IMR-90 (cell line): Measurements from ENCODE around the gene SMCP. TPM values are rescaled to one million over a fixed set of nuclear protein-coding genes. Genes with fewer than 3 reads are reported as not detected.

ENCODE experiments used
- ATAC-seq: fragments of 200-7000 bp; cut with Tn5 transposase; 2 replicates; pipeline ENCODE4 v1.9.1; 2020; ENCODE audit warnings: low read depth, mild to moderate bottlenecking, moderate library complexity
- BruUV-seq: library from RNA; stranded (reverse); fragments of 400-500 nt; replicated peaks from 2 replicates; lab custom pipeline; 2021; lab: Mats Ljungman, UMichigan
- CTCF ChIA-PET: fragments of 300-600 bp; formaldehyde crosslinking; extraction: SDS; loops from one replicate; lab custom pipeline; 2021; ENCODE audit warnings: antibody characterized with exemption; lab: Yijun Ruan, JAX
- POLR2A ChIA-PET: fragments of 300-600 bp; sonication (Branson Sonifier 250); formaldehyde crosslinking; loops from one replicate; lab custom pipeline; 2022; ENCODE audit warnings: antibody characterized with exemption; ENCODE audit not compliant: unreplicated experiment; lab: Charles Lee
- DNase-seq: peaks from one replicate; pipeline ENCODE4 v3.0.0; 2013
- H2AFZ ChIP-seq: replicated peaks from 2 replicates; pipeline ENCODE3; 2013; ENCODE audit warnings: low read length, mild to moderate bottlenecking; ENCODE audit not compliant: poor library complexity
- H2AK5ac ChIP-seq: 2 replicates; pipeline ENCODE4 v1.6.1; 2013; ENCODE audit warnings: low read depth, low read length, inconsistent platforms
- H2AK9ac ChIP-seq: replicated peaks from 2 replicates; pipeline ENCODE3; 2013; ENCODE audit warnings: mild to moderate bottlenecking, low read depth, low read length, moderate library complexity; ENCODE audit not compliant: poor library complexity
- H2BK120ac ChIP-seq: 2 replicates; pipeline ENCODE4 v1.6.1; 2013; ENCODE audit warnings: low read depth, low read length, inconsistent platforms
- H2BK15ac ChIP-seq: 3 replicates; pipeline ENCODE4 v1.6.1; 2013; ENCODE audit warnings: low read depth, low read length, inconsistent platforms
- H2BK20ac ChIP-seq: 2 replicates; pipeline ENCODE4 v1.6.1; 2013; ENCODE audit warnings: low read depth, mild to moderate bottlenecking, inconsistent platforms, low read length, moderate library complexity
- H2BK5ac ChIP-seq: 2 replicates; pipeline ENCODE4 v1.6.1; 2013; ENCODE audit warnings: mild to moderate bottlenecking, low read depth, low read length, inconsistent platforms; ENCODE audit not compliant: poor library complexity, severe bottlenecking
- H3K14ac ChIP-seq: replicated peaks from 2 replicates; pipeline ENCODE4 v1.6.1; 2013; ENCODE audit warnings: low read depth, low read length, inconsistent platforms
- H3K18ac ChIP-seq: 2 replicates; pipeline ENCODE4 v1.6.1; 2013; ENCODE audit warnings: low read depth, low read length, control low read depth
- H3K23ac ChIP-seq: 2 replicates; pipeline ENCODE4 v1.6.1; 2013; ENCODE audit warnings: low read depth, low read length, inconsistent platforms
- H3K27ac ChIP-seq: 2 replicates; pipeline ENCODE4 v1.5.1; 2013; ENCODE audit warnings: mild to moderate bottlenecking, control low read depth, low read length; ENCODE audit not compliant: insufficient read depth
- H3K27me3 ChIP-seq: 2 replicates; pipeline ENCODE4 v1.6.1; 2013; ENCODE audit warnings: low read length; ENCODE audit not compliant: control insufficient read depth, insufficient read depth
- H3K36me3 ChIP-seq: 2 replicates; pipeline ENCODE4 v1.6.1; 2013; ENCODE audit warnings: low read length, mixed read lengths; ENCODE audit not compliant: control insufficient read depth, insufficient read depth
- H3K4ac ChIP-seq: 2 replicates; pipeline ENCODE4 v1.6.1; 2013; ENCODE audit warnings: low read depth, low read length, inconsistent platforms
- H3K4me1 ChIP-seq: 2 replicates; pipeline ENCODE4 v1.6.1; 2013; ENCODE audit warnings: low read length, mixed read lengths; ENCODE audit not compliant: control insufficient read depth, insufficient read depth
- H3K4me2 ChIP-seq: 2 replicates; pipeline ENCODE4 v1.6.1; 2013; ENCODE audit warnings: low read depth, mild to moderate bottlenecking, control low read depth, low read length, moderate library complexity
- H3K4me3 ChIP-seq: 2 replicates; pipeline ENCODE4 v1.5.1; 2013; ENCODE audit warnings: low read depth, mild to moderate bottlenecking, control low read depth, low read length, moderate library complexity; ENCODE audit not compliant: insufficient read depth
- H3K56ac ChIP-seq: 2 replicates; pipeline ENCODE4 v1.6.1; 2013; ENCODE audit warnings: low read length, inconsistent platforms; ENCODE audit not compliant: insufficient read depth; ENCODE audit errors: extremely low read depth
- H3K79me1 ChIP-seq, 2 experiments: 2 replicates each; pipeline ENCODE4 v1.6.1; 2013; ENCODE audit warnings: low read length in 2 of 2, inconsistent platforms in 1 of 2, low read depth in 1 of 2
- H3K9ac ChIP-seq: 2 replicates; pipeline ENCODE4 v1.6.1; 2013; ENCODE audit warnings: low read depth, low read length, control low read depth
- H3K9me1 ChIP-seq: 2 replicates; pipeline ENCODE4 v1.6.1; 2013; ENCODE audit warnings: low read length, inconsistent platforms; ENCODE audit not compliant: insufficient read depth
- H3K9me3 ChIP-seq: 2 replicates; pipeline ENCODE4 v1.6.1; 2013; ENCODE audit warnings: low read length; ENCODE audit not compliant: control insufficient read depth, insufficient read depth
- H4K20me1 ChIP-seq: 2 replicates; pipeline ENCODE4 v1.6.1; 2013; ENCODE audit warnings: low read length, inconsistent platforms; ENCODE audit not compliant: insufficient read depth
- H4K5ac ChIP-seq: 2 replicates; pipeline ENCODE4 v1.6.1; 2013; ENCODE audit warnings: mild to moderate bottlenecking, low read depth, low read length, control low read depth
- H4K8ac ChIP-seq, 2 experiments: 2 replicates each; pipeline ENCODE4 v1.6.1; 2013; ENCODE audit warnings: low read depth in 2 of 2, low read length in 2 of 2, control low read depth in 1 of 2, inconsistent platforms in 1 of 2
- H4K91ac ChIP-seq: 2 replicates; pipeline ENCODE4 v1.6.1; 2013; ENCODE audit warnings: low read depth, low read length, inconsistent platforms; ENCODE audit not compliant: insufficient read depth
- CEBPB ChIP-seq: IDR thresholded peaks from 2 replicates; pipeline ENCODE4 v1.6.1; 2012; ENCODE audit warnings: low read depth, low read length, improper control_type of control experiment
- CHD1 ChIP-seq: IDR thresholded peaks from 2 replicates; pipeline ENCODE4 v1.6.1; 2012; ENCODE audit warnings: low read depth, low read length, improper control_type of control experiment
- CTCF ChIP-seq: conservative IDR thresholded peaks from 2 replicates; pipeline ENCODE4 v1.5.1; 2012; ENCODE audit warnings: mild to moderate bottlenecking, low read depth, low read length, improper control_type of control experiment
- ELK1 ChIP-seq: fragments of 150-350 bp; IDR thresholded peaks from 2 replicates; pipeline ENCODE4 v1.6.1; 2016; ENCODE audit warnings: low read depth, mild to moderate bottlenecking, low read length, moderate library complexity, borderline replicate concordance
- FOS ChIP-seq: fragments of 150-350 bp; IDR thresholded peaks from 2 replicates; pipeline ENCODE4 v1.6.1; 2016; ENCODE audit warnings: low read depth, low read length
- MAFK ChIP-seq: IDR thresholded peaks from 2 replicates; pipeline ENCODE4 v1.6.1; 2012; ENCODE audit warnings: low read depth, low read length, improper control_type of control experiment
- MAZ ChIP-seq: IDR thresholded peaks from 2 replicates; pipeline ENCODE4 v1.6.1; 2012; ENCODE audit warnings: low read depth, mild to moderate bottlenecking, low read length, improper control_type of control experiment, moderate library complexity, borderline replicate concordance
- MXI1 ChIP-seq: IDR thresholded peaks from 2 replicates; pipeline ENCODE4 v1.6.1; 2012; ENCODE audit warnings: low read depth, mild to moderate bottlenecking, low read length, moderate library complexity, borderline replicate concordance
- POLR2A ChIP-seq: IDR thresholded peaks from 2 replicates; pipeline ENCODE4 v1.6.1; 2012; ENCODE audit warnings: mild to moderate bottlenecking, low read depth, low read length
- RAD21 ChIP-seq: IDR thresholded peaks from 2 replicates; pipeline ENCODE4 v1.6.1; 2012; ENCODE audit warnings: low read length, improper control_type of control experiment
- RCOR1 ChIP-seq: IDR thresholded peaks from 2 replicates; pipeline ENCODE4 v1.6.1; 2012; ENCODE audit warnings: mild to moderate bottlenecking, low read length, improper control_type of control experiment; ENCODE audit not compliant: insufficient replicate concordance
- RFX5 ChIP-seq: IDR thresholded peaks from 2 replicates; pipeline ENCODE4 v1.8.0; 2012; ENCODE audit warnings: low read depth, mild to moderate bottlenecking, low read length, moderate library complexity
- SMC3 ChIP-seq: fragments of 150-350 bp; IDR thresholded peaks from 2 replicates; pipeline ENCODE4 v1.6.1; 2016; ENCODE audit warnings: low read depth, mild to moderate bottlenecking, antibody characterized with exemption, low read length, moderate library complexity
- USF2 ChIP-seq: fragments of 150-350 bp; IDR thresholded peaks from 2 replicates; pipeline ENCODE4 v1.6.1; 2017; ENCODE audit warnings: mild to moderate bottlenecking, antibody characterized with exemption, low read length, low read depth
- WGBS, 2 experiments: methylation state at CpG; one replicate each; pipeline versions ENCODE4 v1.1.5 to v1.1.7; 2013; ENCODE audit warnings: missing lambda C conversion rate in 2 of 2; ENCODE audit not compliant: insufficient read length in 1 of 2; ENCODE audit errors: extremely low coverage in 2 of 2; 5-methylcytosine and 5-hydroxymethylcytosine counted together
- dilution Hi-C: fragments of 300-500 bp; cut with HindIII; formaldehyde crosslinking; loops from one replicate; pipeline ENCODE4 v1.14.3; 2018; ENCODE audit warnings: low sequenced_read_pairs; ENCODE audit not compliant: unreplicated experiment
- in situ Hi-C: fragments of 300-500 bp; cut with MboI; formaldehyde crosslinking; loops from 3 replicates; pipeline ENCODE4 v1.14.3; 2019; ENCODE audit warnings: low sequenced_read_pairs, inconsistent platforms, mixed read lengths
- intact Hi-C: fragments of 100-400 bp; cut with micrococcal nuclease; formaldehyde crosslinking; loops from 2 replicates; pipeline ENCODE4 v1.10.0; 2022
- polyA plus RNA-seq, 3 experiments: library from polyadenylated mRNA; depleted of rRNA; stranded (reverse); fragments of >200 nt; gene quantifications; 2 replicates each; pipeline ENCODE4 v1.2.3, GENCODE V29; 2012; ENCODE audit warnings: low replicate concordance in 1 of 3
- total RNA-seq: library from RNA; depleted of rRNA; stranded (reverse); fragments of >200 nt; gene quantifications from 2 replicates; pipeline ENCODE4 v1.2.3, GENCODE V29; 2012

SMCP gene
- total and polyA plus RNA-seq, 2 of the 4 experiments (the other 2 are of a cell fraction): not detected

DNA sequence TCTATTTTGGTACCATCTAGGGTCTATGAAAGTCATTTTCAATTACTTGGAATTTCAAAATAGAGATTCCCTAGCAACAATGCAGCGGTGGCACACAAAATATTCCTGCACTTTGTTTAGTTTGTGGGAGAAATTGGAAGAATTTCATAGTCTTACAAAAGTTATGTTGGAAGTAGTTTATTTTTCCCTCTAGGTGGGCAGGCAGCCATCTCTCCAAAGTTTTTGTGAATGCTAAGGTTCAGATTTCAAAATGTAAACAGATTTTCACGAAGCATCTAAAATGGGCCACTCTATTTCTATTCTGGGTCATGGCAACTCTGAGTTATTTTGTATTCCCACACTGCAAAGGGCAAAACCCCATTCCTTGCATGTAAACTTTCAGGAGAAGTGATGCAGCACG is 8.0 kb downstream of the SMCP start:
- dilution Hi-C loops: no loop called here
- DNase-seq (no peak), ATAC-seq (no peak)
- no peak overlapping the region for H2AK9ac ChIP-seq
- ChIA-PET CTCF (no interaction called here), POLR2A (no interaction called here)
- no peak overlapping the region for H2AK5ac ChIP-seq
- no peak overlapping the region for H3K18ac ChIP-seq
- H4K8ac ChIP-seq: no peak overlapping the region
- H2AFZ ChIP-seq: no peak overlapping the region
- WGBS, 2 experiments: 0% methylated on average over 1 of the region's 3 CpGs; no CpG with 5 or more reads in 1 of the 2 experiments
- no peak overlapping the region for H3K56ac ChIP-seq
- no TSS peak for BruUV-seq
- H3K9ac ChIP-seq: no peak overlapping the region
- in situ Hi-C loops: no loop called here
- no peak overlapping the region for H2BK120ac ChIP-seq
- no peaks in the 10 kb centered on the region for H3K4me1 ChIP-seq
- H4K20me1 ChIP-seq: no peaks in the 10 kb centered on the region
- H3K23ac ChIP-seq: no peak overlapping the region
- no peaks in the 10 kb centered on the region for H3K36me3 ChIP-seq
- H4K91ac ChIP-seq: no peak overlapping the region
- no peak overlapping the region for H2BK5ac ChIP-seq
- H3K4me3 ChIP-seq: no peak overlapping the region
- H2BK15ac ChIP-seq: no peak overlapping the region
- no peak overlapping the region for H3K4ac ChIP-seq
- no peak overlapping the region for H4K5ac ChIP-seq
- no peaks in the 10 kb centered on the region for H3K9me1 ChIP-seq
- no peaks in the 10 kb centered on the region for H3K79me1 ChIP-seq
- H3K4me2 ChIP-seq: no peak overlapping the region
- H3K27me3 ChIP-seq: no peaks in the 10 kb centered on the region
- intact Hi-C loops: no loop called here
- TF ChIP-seq ELK1 (no peak), USF2 (no peak), FOS (no peak), MAZ (no peak), RFX5 (no peak), CHD1 (no peak), CTCF (no peak), SMC3 (no peak), RCOR1 (no peak), CEBPB (no peak), RAD21 (no peak), MAFK (no peak), MXI1 (no peak), POLR2A (no peak)
- H3K27ac ChIP-seq: no peak overlapping the region
- no peak overlapping the region for H2BK20ac ChIP-seq
- no peaks in the 10 kb centered on the region for H3K9me3 ChIP-seq
- H3K14ac ChIP-seq: no peak overlapping the region
